ENCODE measurements around the gene IGFLR1.

The IGFLR1 gene

GRCh38 chr19:35741203-35741515 is 1.1 kb downstream of the IGFLR1 start:
- no peak for TF ChIP-seq MYC (IDR thresholded peaks at IDR 0.05; ENCODE audit: low read depth, low read length)
- TF ChIP-seq CTCF (IDR thresholded peaks at IDR 0.05; ENCODE audit: low read depth, low read length) = peak; percentile 5
- no peak for DNase-seq (ENCODE audit: low read depth)
- H3K4me3 ChIP-seq (ENCODE audit: low read depth, low read length) = peak overlapping the region; percentile 35

GRCh38 chr19:35740423-35741202 is 1.6 kb downstream of the IGFLR1 start:
- no peak for TF ChIP-seq CTCF (IDR thresholded peaks at IDR 0.05; ENCODE audit: low read depth, low read length)
- TF ChIP-seq POLR2A (IDR thresholded peaks at IDR 0.05; ENCODE audit: extremely low read depth, insufficient read length) = peak; percentile 30
- TF ChIP-seq MYC (IDR thresholded peaks at IDR 0.05; ENCODE audit: low read depth, low read length) = no peak; the same call in 1 of the 2 replicates
- peak; percentile 30; the same call in 1 of the 2 replicates for TF ChIP-seq MAX (IDR thresholded peaks at IDR 0.05; ENCODE audit: low read depth, low read length)
- peak; percentile 95 for DNase-seq (ENCODE audit: low read depth)
- peak overlapping the region; percentile 53 for H3K4me3 ChIP-seq (ENCODE audit: low read depth, low read length)

GRCh38 chr19:35740108-35740422 is 2.2 kb downstream of the IGFLR1 start:
- no peak for TF ChIP-seq CTCF (IDR thresholded peaks at IDR 0.05; ENCODE audit: low read depth, low read length)
- no peak for TF ChIP-seq MAX (IDR thresholded peaks at IDR 0.05; ENCODE audit: low read depth, low read length)
- no peak for TF ChIP-seq POLR2A (IDR thresholded peaks at IDR 0.05; ENCODE audit: extremely low read depth, insufficient read length)
- TF ChIP-seq MYC (IDR thresholded peaks at IDR 0.05; ENCODE audit: low read depth, low read length) = no peak
- no peak for DNase-seq (ENCODE audit: low read depth)
- H3K4me3 ChIP-seq (ENCODE audit: low read depth, low read length) = peak overlapping the region; percentile 53

- no peak for DNase-seq (ENCODE audit: low read depth)
- H3K4me3 ChIP-seq (ENCODE audit: low read depth, low read length) = peak overlapping the region; percentile 53
- TF ChIP-seq POLR2A (IDR thresholded peaks at IDR 0.05; ENCODE audit: extremely low read depth, insufficient read length) = no peak
- TF ChIP-seq CTCF (IDR thresholded peaks at IDR 0.05; ENCODE audit: low read depth, low read length) = no peak
- TF ChIP-seq MYC (IDR thresholded peaks at IDR 0.05; ENCODE audit: low read depth, low read length) = no peak
- TF ChIP-seq MAX (IDR thresholded peaks at IDR 0.05; ENCODE audit: low read depth, low read length) = no peak
Measured at GRCh38 chr19:35739275-35740107, 2.8 kb downstream of the IGFLR1 start.

GRCh38 chr19:35738887-35739229 is 3.4 kb downstream of the IGFLR1 start:
- no peak overlapping the region for H3K4me3 ChIP-seq (ENCODE audit: low read depth, low read length)
- no peak for DNase-seq (ENCODE audit: low read depth)

More at GRCh38 chr19:35738887-35739229, 3.4 kb downstream of the IGFLR1 start:
- TF ChIP-seq CTCF (IDR thresholded peaks at IDR 0.05; ENCODE audit: low read depth, low read length) (no peak), MYC (IDR thresholded peaks at IDR 0.05; ENCODE audit: low read depth, low read length) (no peak), MAX (IDR thresholded peaks at IDR 0.05; ENCODE audit: low read depth, low read length) (no peak), POLR2A (IDR thresholded peaks at IDR 0.05; ENCODE audit: extremely low read depth, insufficient read length) (no peak)

Measured in NB4 (cell line).